GM12878 (cell line): ENCODE results near the gene NR3C1. TPM values are rescaled to one million over a fixed set of nuclear protein-coding genes. Genes with fewer than 3 reads are reported as not detected.

Experiments used
- CBX3 ChIP-seq: fragments of 200-600 bp; sonication (generic); IDR thresholded peaks from 2 replicates; pipeline ENCODE4 v1.6.1; 2016; ENCODE audit warnings: low read depth, borderline replicate concordance
- KAT2A ChIP-seq: conservative IDR thresholded peaks from 2 replicates; pipeline ENCODE4 v1.6.1; 2011; ENCODE audit warnings: low read depth, low read length; ENCODE audit not compliant: control insufficient read depth
- LARP7 ChIP-seq: fragments of 450-650 bp; IDR thresholded peaks from 2 replicates; pipeline ENCODE4 v1.6.1; 2017; ENCODE audit warnings: mild to moderate bottlenecking
- NR2C1 ChIP-seq: fragments of 450-650 bp; IDR thresholded peaks from 2 replicates; pipeline ENCODE4 v1.6.1; 2017; ENCODE audit warnings: antibody characterized with exemption, mild to moderate bottlenecking, moderate library complexity
- POLR2A ChIP-seq: IDR thresholded peaks from 2 replicates; pipeline ENCODE4 v1.6.1; 2011; ENCODE audit warnings: low read depth, mild to moderate bottlenecking, low read length
- RCOR1 ChIP-seq: conservative IDR thresholded peaks from 2 replicates; pipeline ENCODE4 v1.6.1; 2012; ENCODE audit warnings: low read depth, low read length, improper control_type of control experiment
- SPI1 ChIP-seq: IDR thresholded peaks from 2 replicates; pipeline ENCODE4 v1.6.1; 2011; ENCODE audit warnings: low read depth, mild to moderate bottlenecking, low read length, moderate library complexity, borderline replicate concordance; ENCODE audit not compliant: insufficient read depth
- TCF3 ChIP-seq: IDR thresholded peaks from 2 replicates; pipeline ENCODE4 v1.6.1; 2012; ENCODE audit warnings: low read depth, mild to moderate bottlenecking, low read length, borderline replicate concordance; ENCODE audit not compliant: insufficient read depth
- TCF7 ChIP-seq: IDR thresholded peaks from 2 replicates; pipeline ENCODE4 v1.6.1; 2014; ENCODE audit warnings: antibody characterized with exemption, borderline replicate concordance
- ZNF217 ChIP-seq: fragments of 450-650 bp; IDR thresholded peaks from 2 replicates; pipeline ENCODE4 v1.6.1; 2017; ENCODE audit warnings: antibody characterized with exemption, mild to moderate bottlenecking
- polyA plus RNA-seq, 11 experiments: library from polyadenylated mRNA; depleted of rRNA in 4 of 11; unstranded in 6 of 11; stranded (reverse) in 5 of 11; fragments of >200 nt; fragmentation: Nextera tagmentation in 4 of 11; fragmentation: Illumina TruSeq in 1 of 11; extraction: Ambion mirVana in 4 of 11; extraction: Trizol in 1 of 11; gene quantifications; 1 replicate in 1 of 11; 2 replicates in 10 of 11; pipeline versions ENCODE4 v1.2.1 to v1.2.3, GENCODE V29; 2011 to 2016; ENCODE audit warnings: inconsistent platforms in 2 of 11, missing spikeins in 2 of 11, low read depth in 1 of 11
- total RNA-seq, 4 experiments: library from RNA; depleted of rRNA in 3 of 4; stranded (reverse); fragments of >200 nt in 3 of 4; fragmentation: Illumina TruSeq in 1 of 4; extraction: Trizol in 1 of 4; gene quantifications; 2 replicates each; pipeline versions ENCODE4 v1.2.1 to v1.2.3, GENCODE V29; 2013 to 2021
- TF ChIP-seq, protein P1 (sequence below): fragments of 450-650 bp; IDR thresholded peaks from 2 replicates; pipeline ENCODE4 v1.6.1; 2017; ENCODE audit warnings: mild to moderate bottlenecking, moderate library complexity
- TF ChIP-seq, protein P2 (sequence below): fragments of 450-650 bp; IDR thresholded peaks from 2 replicates; pipeline ENCODE4 v1.6.1; 2017; ENCODE audit warnings: mild to moderate bottlenecking, low read depth, inconsistent platforms; ENCODE audit not compliant: poor library complexity, severe bottlenecking
- TF ChIP-seq, protein P3 (sequence below): IDR thresholded peaks from 2 replicates; pipeline ENCODE4 v1.6.1; 2012; ENCODE audit warnings: low read depth, low read length, improper control_type of control experiment

Gene NR3C1
- total and polyA plus RNA-seq, 10 of the 15 experiments (the other 5 are each of a cell fraction or from before 2014, with no cell fraction given) = 49.7 to 141 (median 109) TPM

DNA sequence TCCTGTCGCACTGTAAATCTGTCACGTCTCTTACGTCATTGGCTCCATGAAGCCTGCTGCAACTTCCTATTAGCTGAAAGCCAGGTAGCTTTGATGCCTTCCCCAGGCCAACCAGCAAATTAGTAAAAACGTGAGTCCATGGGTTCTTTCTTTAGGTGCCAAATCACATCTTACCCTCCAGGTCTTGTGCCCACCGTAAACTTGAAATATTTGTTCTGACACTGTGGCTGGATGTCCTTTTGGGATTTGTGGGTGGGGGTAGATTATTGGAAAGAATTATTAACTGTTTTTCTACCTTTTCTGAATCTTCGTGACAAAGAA, 172.8 kb downstream of the NR3C1 start (continued):
- TF ChIP-seq, protein P1, sequence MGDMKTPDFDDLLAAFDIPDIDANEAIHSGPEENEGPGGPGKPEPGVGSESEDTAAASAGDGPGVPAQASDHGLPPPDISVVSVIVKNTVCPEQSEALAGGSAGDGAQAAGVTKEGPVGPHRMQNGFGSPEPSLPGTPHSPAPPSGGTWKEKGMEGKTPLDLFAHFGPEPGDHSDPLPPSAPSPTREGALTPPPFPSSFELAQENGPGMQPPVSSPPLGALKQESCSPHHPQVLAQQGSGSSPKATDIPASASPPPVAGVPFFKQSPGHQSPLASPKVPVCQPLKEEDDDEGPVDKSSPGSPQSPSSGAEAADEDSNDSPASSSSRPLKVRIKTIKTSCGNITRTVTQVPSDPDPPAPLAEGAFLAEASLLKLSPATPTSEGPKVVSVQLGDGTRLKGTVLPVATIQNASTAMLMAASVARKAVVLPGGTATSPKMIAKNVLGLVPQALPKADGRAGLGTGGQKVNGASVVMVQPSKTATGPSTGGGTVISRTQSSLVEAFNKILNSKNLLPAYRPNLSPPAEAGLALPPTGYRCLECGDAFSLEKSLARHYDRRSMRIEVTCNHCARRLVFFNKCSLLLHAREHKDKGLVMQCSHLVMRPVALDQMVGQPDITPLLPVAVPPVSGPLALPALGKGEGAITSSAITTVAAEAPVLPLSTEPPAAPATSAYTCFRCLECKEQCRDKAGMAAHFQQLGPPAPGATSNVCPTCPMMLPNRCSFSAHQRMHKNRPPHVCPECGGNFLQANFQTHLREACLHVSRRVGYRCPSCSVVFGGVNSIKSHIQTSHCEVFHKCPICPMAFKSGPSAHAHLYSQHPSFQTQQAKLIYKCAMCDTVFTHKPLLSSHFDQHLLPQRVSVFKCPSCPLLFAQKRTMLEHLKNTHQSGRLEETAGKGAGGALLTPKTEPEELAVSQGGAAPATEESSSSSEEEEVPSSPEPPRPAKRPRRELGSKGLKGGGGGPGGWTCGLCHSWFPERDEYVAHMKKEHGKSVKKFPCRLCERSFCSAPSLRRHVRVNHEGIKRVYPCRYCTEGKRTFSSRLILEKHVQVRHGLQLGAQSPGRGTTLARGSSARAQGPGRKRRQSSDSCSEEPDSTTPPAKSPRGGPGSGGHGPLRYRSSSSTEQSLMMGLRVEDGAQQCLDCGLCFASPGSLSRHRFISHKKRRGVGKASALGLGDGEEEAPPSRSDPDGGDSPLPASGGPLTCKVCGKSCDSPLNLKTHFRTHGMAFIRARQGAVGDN = no peak
- TF ChIP-seq CBX3 = no peak
- TF ChIP-seq NR2C1 = no peak
- TF ChIP-seq, protein P2, sequence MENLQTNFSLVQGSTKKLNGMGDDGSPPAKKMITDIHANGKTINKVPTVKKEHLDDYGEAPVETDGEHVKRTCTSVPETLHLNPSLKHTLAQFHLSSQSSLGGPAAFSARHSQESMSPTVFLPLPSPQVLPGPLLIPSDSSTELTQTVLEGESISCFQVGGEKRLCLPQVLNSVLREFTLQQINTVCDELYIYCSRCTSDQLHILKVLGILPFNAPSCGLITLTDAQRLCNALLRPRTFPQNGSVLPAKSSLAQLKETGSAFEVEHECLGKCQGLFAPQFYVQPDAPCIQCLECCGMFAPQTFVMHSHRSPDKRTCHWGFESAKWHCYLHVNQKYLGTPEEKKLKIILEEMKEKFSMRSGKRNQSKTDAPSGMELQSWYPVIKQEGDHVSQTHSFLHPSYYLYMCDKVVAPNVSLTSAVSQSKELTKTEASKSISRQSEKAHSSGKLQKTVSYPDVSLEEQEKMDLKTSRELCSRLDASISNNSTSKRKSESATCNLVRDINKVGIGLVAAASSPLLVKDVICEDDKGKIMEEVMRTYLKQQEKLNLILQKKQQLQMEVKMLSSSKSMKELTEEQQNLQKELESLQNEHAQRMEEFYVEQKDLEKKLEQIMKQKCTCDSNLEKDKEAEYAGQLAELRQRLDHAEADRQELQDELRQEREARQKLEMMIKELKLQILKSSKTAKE = no peak
- TF ChIP-seq ZNF217 = no peak
- no peak for TF ChIP-seq KAT2A
- TF ChIP-seq RCOR1 = 0 out of 2 replicates have a peak, but pooled peaks have one; percentile 5
- no peak for TF ChIP-seq TCF3
- TF ChIP-seq POLR2A = no peak
- TF ChIP-seq TCF7 = no peak
- no peak; the same call in 1 of the 2 replicates for TF ChIP-seq LARP7
- TF ChIP-seq, protein P3, sequence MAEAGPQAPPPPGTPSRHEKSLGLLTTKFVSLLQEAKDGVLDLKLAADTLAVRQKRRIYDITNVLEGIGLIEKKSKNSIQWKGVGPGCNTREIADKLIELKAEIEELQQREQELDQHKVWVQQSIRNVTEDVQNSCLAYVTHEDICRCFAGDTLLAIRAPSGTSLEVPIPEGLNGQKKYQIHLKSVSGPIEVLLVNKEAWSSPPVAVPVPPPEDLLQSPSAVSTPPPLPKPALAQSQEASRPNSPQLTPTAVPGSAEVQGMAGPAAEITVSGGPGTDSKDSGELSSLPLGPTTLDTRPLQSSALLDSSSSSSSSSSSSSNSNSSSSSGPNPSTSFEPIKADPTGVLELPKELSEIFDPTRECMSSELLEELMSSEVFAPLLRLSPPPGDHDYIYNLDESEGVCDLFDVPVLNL = no peak
- TF ChIP-seq SPI1 = no peak
